Neural cell (in vitro differentiated cells): ENCODE measurements around the gene C17orf58. TPM values are rescaled to one million over a fixed set of nuclear protein-coding genes. Genes with fewer than 3 reads are reported as not detected.

ENCODE experiments used
- H2AFZ ChIP-seq: fragments of 200-600, 300-800 bp; sonication (generic), shearing (Covaris generic); 2 replicates; pipeline ENCODE4 v1.6.0; 2014; ENCODE audit warnings: low read depth, mild to moderate bottlenecking, antibody characterized with exemption, low read length, moderate library complexity
- H3F3A ChIP-seq: fragments of 200-600 bp; shearing (Covaris generic); 2 replicates; pipeline ENCODE4 v1.6.1; 2016; ENCODE audit warnings: mild to moderate bottlenecking, moderate library complexity, mixed read lengths, antibody characterized with exemption, low read length; ENCODE audit not compliant: insufficient read depth, poor library complexity, severe bottlenecking
- H3K27ac ChIP-seq: fragments of 200-600, 300-800 bp; sonication (generic), shearing (Covaris generic); 2 replicates; pipeline ENCODE4 v1.5.1; 2014; ENCODE audit warnings: mild to moderate bottlenecking, low read length, moderate library complexity
- H3K27me3 ChIP-seq: fragments of 300-800, 200-600 bp; sonication (generic), shearing (Covaris generic); 2 replicates; pipeline ENCODE4 v1.6.0; 2014; ENCODE audit warnings: mild to moderate bottlenecking, low read depth, low read length, moderate library complexity; ENCODE audit not compliant: insufficient read depth
- H3K36me3 ChIP-seq: fragments of 300-800, 200-600 bp; sonication (generic), shearing (Covaris generic); 2 replicates; pipeline ENCODE4 v1.5.1; 2014; ENCODE audit warnings: mild to moderate bottlenecking, antibody characterized with exemption, low read length, moderate library complexity; ENCODE audit not compliant: insufficient read depth
- H3K4me2 ChIP-seq: fragments of 300-800, 200-600 bp; sonication (generic), shearing (Covaris generic); 2 replicates; pipeline ENCODE4 v1.6.0; 2014; ENCODE audit warnings: mild to moderate bottlenecking, low read length
- H3K4me3 ChIP-seq: fragments of 300-800, 200-600 bp; sonication (generic), shearing (Covaris generic); 2 replicates; pipeline ENCODE4 v1.5.1; 2014; ENCODE audit warnings: mild to moderate bottlenecking, low read length, moderate library complexity
- H3K79me2 ChIP-seq: fragments of 200-600 bp; shearing (Covaris generic); replicated peaks from 2 replicates; pipeline ENCODE4 v1.6.0; 2014; ENCODE audit warnings: mild to moderate bottlenecking, low read length, moderate library complexity; ENCODE audit not compliant: insufficient read depth
- H3K9ac ChIP-seq: fragments of 300-800, 200-600 bp; sonication (generic), shearing (Covaris generic); 2 replicates; pipeline ENCODE4 v1.6.1; 2016; ENCODE audit warnings: mild to moderate bottlenecking, low read length, mixed read lengths
- H3K9me2 ChIP-seq: fragments of 200-600 bp; shearing (Covaris generic); 2 replicates; pipeline ENCODE4 v1.6.1; 2016; ENCODE audit warnings: mild to moderate bottlenecking, low read length, mixed read lengths; ENCODE audit not compliant: insufficient read depth
- H3K9me3 ChIP-seq: fragments of 200-600, 300-800 bp; sonication (generic), shearing (Covaris generic); 2 replicates; pipeline ENCODE4 v1.6.1; 2016; ENCODE audit warnings: mild to moderate bottlenecking, mixed run types, low read length, moderate library complexity, mixed read lengths
- H4K20me1 ChIP-seq: fragments of 200-600 bp; shearing (Covaris generic); 2 replicates; pipeline ENCODE4 v1.6.1; 2016; ENCODE audit warnings: mild to moderate bottlenecking, mixed run types; ENCODE audit not compliant: insufficient read depth
- EP300 ChIP-seq: fragments of 450-650 bp; conservative IDR thresholded peaks from 2 replicates; pipeline ENCODE4 v1.6.1; 2014; ENCODE audit warnings: antibody characterized with exemption, mild to moderate bottlenecking, moderate library complexity; ENCODE audit not compliant: poor library complexity, severe bottlenecking
- EZH2 ChIP-seq: fragments of 200-600, 300-800 bp; shearing (Covaris generic), sonication (generic); IDR thresholded peaks from 2 replicates; pipeline ENCODE4 v1.6.1; 2014; ENCODE audit warnings: antibody characterized with exemption, low read length, borderline replicate concordance, mild to moderate bottlenecking; ENCODE audit not compliant: insufficient read depth, poor library complexity, severe bottlenecking
- MXI1 ChIP-seq: fragments of 450-650 bp; conservative IDR thresholded peaks from 2 replicates; pipeline ENCODE4 v1.6.1; 2014; ENCODE audit warnings: antibody characterized with exemption, mild to moderate bottlenecking; ENCODE audit not compliant: poor library complexity, severe bottlenecking
- POLR2AphosphoS5 ChIP-seq: IDR thresholded peaks from 2 replicates; pipeline ENCODE4 v1.6.1; 2012
- RAD21 ChIP-seq: fragments of 450-650 bp; conservative IDR thresholded peaks from 2 replicates; pipeline ENCODE4 v1.6.1; 2014; ENCODE audit warnings: antibody characterized with exemption, mild to moderate bottlenecking, moderate library complexity
- SMC3 ChIP-seq: fragments of 450-650 bp; conservative IDR thresholded peaks from 2 replicates; pipeline ENCODE4 v1.6.1; 2014; ENCODE audit warnings: antibody characterized with exemption, mild to moderate bottlenecking, moderate library complexity; ENCODE audit not compliant: poor library complexity
- TAF1 ChIP-seq: IDR thresholded peaks from 2 replicates; pipeline ENCODE4 v1.6.1; 2012; ENCODE audit warnings: low read depth
- polyA plus RNA-seq: library from polyadenylated mRNA; depleted of rRNA; stranded (reverse); fragments of >200 nt; gene quantifications from 2 replicates; pipeline ENCODE4 v1.2.3, GENCODE V29; 2014
- TF ChIP-seq, protein P1 (sequence below): IDR thresholded peaks from 2 replicates; pipeline ENCODE4 v1.6.1; 2012; ENCODE audit warnings: borderline replicate concordance
- TF ChIP-seq, protein P2 (sequence below): fragments of 450-650 bp; IDR thresholded peaks from 2 replicates; pipeline ENCODE4 v1.5.1; 2014; ENCODE audit warnings: antibody characterized with exemption, mild to moderate bottlenecking, moderate library complexity; ENCODE audit not compliant: poor library complexity, severe bottlenecking

The C17orf58 gene
- polyA plus RNA-seq, 1 donor from 2014 or later: 54.5 TPM

DNA sequence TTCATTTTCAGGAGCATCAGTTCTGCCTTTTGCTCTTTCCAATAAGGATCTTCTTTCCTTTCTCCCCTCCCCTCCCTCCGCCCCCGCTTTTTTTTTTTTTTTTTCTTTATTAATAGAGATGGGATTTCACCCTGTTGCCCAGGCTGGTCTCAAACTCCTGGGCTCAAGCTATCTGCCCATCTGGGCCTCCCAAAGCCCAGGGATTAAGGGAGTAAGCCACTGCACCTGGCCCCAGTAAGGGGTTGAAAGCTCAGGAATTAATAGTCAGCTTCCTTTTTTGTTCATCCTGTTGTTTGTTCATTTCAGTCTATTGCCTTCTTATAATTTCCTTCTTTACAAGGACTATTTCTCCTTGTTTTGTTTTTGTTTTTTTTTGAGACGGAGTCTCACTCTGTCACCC is 7.9 kb upstream of the C17orf58 start:
- H3K27me3 ChIP-seq: no peaks in the 10 kb centered on the region
- TF ChIP-seq RAD21 (no peak), EZH2 (no peak), MXI1 (no peak), EP300 (no peak), POLR2AphosphoS5 (no peak), TAF1 (no peak), SMC3 (no peak)
- TF ChIP-seq, protein P1, sequence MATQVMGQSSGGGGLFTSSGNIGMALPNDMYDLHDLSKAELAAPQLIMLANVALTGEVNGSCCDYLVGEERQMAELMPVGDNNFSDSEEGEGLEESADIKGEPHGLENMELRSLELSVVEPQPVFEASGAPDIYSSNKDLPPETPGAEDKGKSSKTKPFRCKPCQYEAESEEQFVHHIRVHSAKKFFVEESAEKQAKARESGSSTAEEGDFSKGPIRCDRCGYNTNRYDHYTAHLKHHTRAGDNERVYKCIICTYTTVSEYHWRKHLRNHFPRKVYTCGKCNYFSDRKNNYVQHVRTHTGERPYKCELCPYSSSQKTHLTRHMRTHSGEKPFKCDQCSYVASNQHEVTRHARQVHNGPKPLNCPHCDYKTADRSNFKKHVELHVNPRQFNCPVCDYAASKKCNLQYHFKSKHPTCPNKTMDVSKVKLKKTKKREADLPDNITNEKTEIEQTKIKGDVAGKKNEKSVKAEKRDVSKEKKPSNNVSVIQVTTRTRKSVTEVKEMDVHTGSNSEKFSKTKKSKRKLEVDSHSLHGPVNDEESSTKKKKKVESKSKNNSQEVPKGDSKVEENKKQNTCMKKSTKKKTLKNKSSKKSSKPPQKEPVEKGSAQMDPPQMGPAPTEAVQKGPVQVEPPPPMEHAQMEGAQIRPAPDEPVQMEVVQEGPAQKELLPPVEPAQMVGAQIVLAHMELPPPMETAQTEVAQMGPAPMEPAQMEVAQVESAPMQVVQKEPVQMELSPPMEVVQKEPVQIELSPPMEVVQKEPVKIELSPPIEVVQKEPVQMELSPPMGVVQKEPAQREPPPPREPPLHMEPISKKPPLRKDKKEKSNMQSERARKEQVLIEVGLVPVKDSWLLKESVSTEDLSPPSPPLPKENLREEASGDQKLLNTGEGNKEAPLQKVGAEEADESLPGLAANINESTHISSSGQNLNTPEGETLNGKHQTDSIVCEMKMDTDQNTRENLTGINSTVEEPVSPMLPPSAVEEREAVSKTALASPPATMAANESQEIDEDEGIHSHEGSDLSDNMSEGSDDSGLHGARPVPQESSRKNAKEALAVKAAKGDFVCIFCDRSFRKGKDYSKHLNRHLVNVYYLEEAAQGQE: no peak
- TF ChIP-seq, protein P2, sequence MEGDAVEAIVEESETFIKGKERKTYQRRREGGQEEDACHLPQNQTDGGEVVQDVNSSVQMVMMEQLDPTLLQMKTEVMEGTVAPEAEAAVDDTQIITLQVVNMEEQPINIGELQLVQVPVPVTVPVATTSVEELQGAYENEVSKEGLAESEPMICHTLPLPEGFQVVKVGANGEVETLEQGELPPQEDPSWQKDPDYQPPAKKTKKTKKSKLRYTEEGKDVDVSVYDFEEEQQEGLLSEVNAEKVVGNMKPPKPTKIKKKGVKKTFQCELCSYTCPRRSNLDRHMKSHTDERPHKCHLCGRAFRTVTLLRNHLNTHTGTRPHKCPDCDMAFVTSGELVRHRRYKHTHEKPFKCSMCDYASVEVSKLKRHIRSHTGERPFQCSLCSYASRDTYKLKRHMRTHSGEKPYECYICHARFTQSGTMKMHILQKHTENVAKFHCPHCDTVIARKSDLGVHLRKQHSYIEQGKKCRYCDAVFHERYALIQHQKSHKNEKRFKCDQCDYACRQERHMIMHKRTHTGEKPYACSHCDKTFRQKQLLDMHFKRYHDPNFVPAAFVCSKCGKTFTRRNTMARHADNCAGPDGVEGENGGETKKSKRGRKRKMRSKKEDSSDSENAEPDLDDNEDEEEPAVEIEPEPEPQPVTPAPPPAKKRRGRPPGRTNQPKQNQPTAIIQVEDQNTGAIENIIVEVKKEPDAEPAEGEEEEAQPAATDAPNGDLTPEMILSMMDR: no peak

DNA sequence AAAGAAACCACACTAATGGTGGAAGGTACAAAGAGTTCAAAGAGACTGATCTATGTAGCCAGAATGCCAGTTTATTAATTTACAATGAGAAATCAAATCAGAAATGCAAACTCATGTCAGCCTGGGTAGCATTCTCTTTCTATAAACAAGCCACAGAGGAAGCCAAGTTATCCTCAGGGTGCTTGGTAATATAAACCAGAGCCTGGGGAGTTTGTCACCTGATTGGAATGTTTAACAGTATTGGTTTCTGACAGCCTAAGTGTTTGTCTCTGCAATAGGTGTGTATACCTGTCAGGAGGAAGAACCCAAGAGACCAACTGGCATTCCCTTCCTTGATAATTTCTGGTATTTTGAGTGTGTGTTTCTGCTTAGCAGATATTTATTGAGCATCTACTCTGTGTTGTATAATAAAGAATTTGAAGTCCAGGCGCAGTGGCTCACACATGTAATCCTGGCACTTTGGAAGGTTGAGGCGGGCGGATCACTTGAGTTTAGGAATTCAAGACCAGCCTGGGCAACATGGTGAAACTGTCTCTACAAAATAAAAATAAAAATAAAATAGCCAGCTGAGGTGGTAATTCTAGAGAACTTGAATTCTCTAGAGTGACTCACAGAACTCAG is 3.1 kb upstream of the C17orf58 start:
- H3K36me3 ChIP-seq: no peaks in the 10 kb centered on the region
- peaks cover 5% of the 10 kb centered on the region for H3F3A ChIP-seq
- no peaks in the 10 kb centered on the region for H3K9me3 ChIP-seq
- no peak overlapping the region for H3K4me2 ChIP-seq
- no peak overlapping the region for H3K27ac ChIP-seq
- no peaks in the 10 kb centered on the region for H4K20me1 ChIP-seq
- TF ChIP-seq TAF1 (no peak), RAD21 (no peak), EZH2 (no peak), MXI1 (no peak), SMC3 (no peak), POLR2AphosphoS5 (no peak), EP300 (no peak)
- TF ChIP-seq, protein P2: no peak
- TF ChIP-seq, protein P1: no peak
- no peaks in the 10 kb centered on the region for H3K9me2 ChIP-seq
- H3K27me3 ChIP-seq: peaks cover 22% of the 10 kb centered on the region
- H2AFZ ChIP-seq: no peak overlapping the region
- no peak overlapping the region for H3K4me3 ChIP-seq
- H3K79me2 ChIP-seq: no peaks in the 10 kb centered on the region
- no peak overlapping the region for H3K9ac ChIP-seq

More for the DNA sequence above, 7.9 kb upstream of the C17orf58 start:
- no peaks in the 10 kb centered on the region for H4K20me1 ChIP-seq
- H3K9me3 ChIP-seq: no peaks in the 10 kb centered on the region
- no peak overlapping the region for H3K9ac ChIP-seq
- H3K27ac ChIP-seq: no peak overlapping the region
- no peak overlapping the region for H3K4me2 ChIP-seq
- no peaks in the 10 kb centered on the region for H3K79me2 ChIP-seq
- H3K9me2 ChIP-seq: no peaks in the 10 kb centered on the region
- no peaks in the 10 kb centered on the region for H3F3A ChIP-seq
- no peak overlapping the region for H3K4me3 ChIP-seq
- no peaks in the 10 kb centered on the region for H3K36me3 ChIP-seq
- no peak overlapping the region for H2AFZ ChIP-seq
